Ovary (tissue), 9 donors: ENCODE results near the gene STAB1. TPM values are rescaled to one million over a fixed set of nuclear protein-coding genes. Genes with fewer than 3 reads are reported as not detected.

Source experiments
- DNase-seq, 5 donors: peaks; one replicate each; pipeline ENCODE4 v3.0.0-alpha.2; 2019 to 2020
- H3K27ac ChIP-seq, 2 donors: fragments of 200-600 bp; one replicate each; pipeline versions ENCODE4 v1.5.1 to v1.8.0; 2019 to 2022
- H3K27me3 ChIP-seq: fragments of 200-600 bp; one replicate; pipeline ENCODE4 v1.8.0; 2022
- H3K36me3 ChIP-seq: fragments of 200-600 bp; sonication (generic); one replicate; pipeline ENCODE4 v1.5.1; 2019
- H3K4me1 ChIP-seq: one replicate; pipeline ENCODE4 v1.8.1; 2013; ENCODE audit warnings: mild to moderate bottlenecking, moderate library complexity; ENCODE audit not compliant: insufficient read depth
- H3K4me3 ChIP-seq: fragments of 200-600 bp; sonication (generic); one replicate; pipeline ENCODE4 v1.5.1; 2017
- H3K9me3 ChIP-seq, 2 donors: fragments of 200-600 bp in 1 of 2; sonication (generic) in 1 of 2; one replicate each; pipeline versions ENCODE4 v1.5.1 to v1.8.1; 2013 to 2019; ENCODE audit warnings: mild to moderate bottlenecking in 1 of 2, moderate library complexity in 1 of 2
- CTCF ChIP-seq, 3 donors: fragments of 450-650 bp in 2 of 3; fragments of 200-600 bp in 1 of 3; IDR thresholded peaks; one replicate each; pipeline versions ENCODE4 v1.5.1 to v1.8.0; 2016 to 2022; ENCODE audit warnings: antibody characterized with exemption in 3 of 3, mild to moderate bottlenecking in 1 of 3
- EP300 ChIP-seq: sonication (generic); formaldehyde crosslinking; IDR thresholded peaks from one replicate; pipeline ENCODE4 v1.6.1; 2017; ENCODE audit warnings: antibody characterized with exemption
- POLR2A ChIP-seq: fragments of 450-650 bp; IDR thresholded peaks from one replicate; pipeline ENCODE4 v1.6.1; 2017; ENCODE audit warnings: antibody characterized with exemption, mild to moderate bottlenecking, moderate library complexity
- WGBS, 3 donors: extraction: QIAGEN DNeasy Blood & Tissue Kit in 1 of 3; methylation state at CpG; one replicate each; pipeline versions ENCODE4 v1.1.5 to v1.1.7; 2013 to 2017; 5-methylcytosine and 5-hydroxymethylcytosine counted together
- intact Hi-C, 4 donors: fragments of 100-400 bp; cut with DNase I; formaldehyde crosslinking; loops; one replicate each; pipeline versions ENCODE4 v1.11.0 to v1.15.1; 2022 to 2023
- polyA plus RNA-seq, 2 donors: library from polyadenylated mRNA; stranded (reverse); fragments of 200-250 nt in 1 of 2; fragments of 350-450 nt in 1 of 2; fragmentation: Illumina TruSeq in 1 of 2; extraction: RNeasy Lipid Tissue Mini Kit (QIAGEN cat#74804) in 1 of 2; gene quantifications; one replicate each; pipeline ENCODE4 v1.2.3, GENCODE V29; 2013 to 2014
- total RNA-seq, 7 donors: library from RNA; depleted of rRNA in 2 of 7; stranded (reverse); fragments of >200 nt in 2 of 7; fragmentation: NEBNext Ultra II Directional in 3 of 7; extraction: Animal tissue kit (Norgen Biotek cat#: 25700) in 3 of 7; gene quantifications; one replicate each; pipeline versions ENCODE4 v1.1.0 to v1.2.4, GENCODE V29; 2016 to 2023
- donor health status: DM: no; HTN: no; CAD: no; lungs with moderate emphysema.
- donor health status: DM: no; HTN: no; CAD: no.
- donor health status: Bipolar disorder and iron deficiency.
- donor health status: DM: yes; HTN: yes; CAD: no.
- donor health status: DM: no; HTN: no; CAD: no.
- donor health status: DM: yes; HTN: yes; CAD: no.

Gene STAB1
- total and polyA plus RNA-seq, 9 donors, result 21.4 to 114 (median 47.5) TPM

GRCh38 chr3:52458770-52459545, 36.2 kb upstream of the STAB1 start:
- no peak overlapping the region for H3K27ac ChIP-seq
- 95 to 96% (median 96%) methylated on average over 14 of the region's 14 CpGs for WGBS, 3 donors
- intact Hi-C loops, result no loop called here
- no peaks in the 10 kb centered on the region for H3K36me3 ChIP-seq
- TF ChIP-seq CTCF (IDR thresholded peaks at IDR 0.05) (no peak), POLR2A (no peak), EP300 (no peak)
- no peaks in the 10 kb centered on the region for H3K27me3 ChIP-seq
- DNase-seq, result no peak
- H3K9me3 ChIP-seq, result no peaks in the 10 kb centered on the region
- no peak overlapping the region for H3K4me3 ChIP-seq
- peaks cover 11% of the 10 kb centered on the region for H3K4me1 ChIP-seq

GRCh38 chr3:52461874-52462273, 33.3 kb upstream of the STAB1 start:
- TF ChIP-seq POLR2A, result no peak
- no peak for TF ChIP-seq CTCF (IDR thresholded peaks at IDR 0.05)
- no peak for TF ChIP-seq EP300
- DNase-seq, result no peak
- Histone ChIP-seq H3K27me3 (no peaks in the 10 kb centered on the region), H3K4me1 (peaks cover under 1% of the 10 kb centered on the region), H3K27ac (no peak overlapping the region), H3K9me3 (no peaks in the 10 kb centered on the region), H3K4me3 (no peak overlapping the region), H3K36me3 (no peaks in the 10 kb centered on the region)
- intact Hi-C loops, result no loop called here
- 70 to 75% (median 75%) methylated on average over 6 of the region's 6 CpGs for WGBS, 3 donors

- no peaks in the 10 kb centered on the region for H3K9me3 ChIP-seq
- H3K27ac ChIP-seq, result no peak overlapping the region
- 92 to 93% (median 93%) methylated on average over 5 of the region's 5 CpGs for WGBS, 3 donors
- H3K27me3 ChIP-seq, result no peaks in the 10 kb centered on the region
- TF ChIP-seq POLR2A, result no peak
- TF ChIP-seq EP300, result no peak
- no peak for TF ChIP-seq CTCF (IDR thresholded peaks at IDR 0.05)
- no peaks in the 10 kb centered on the region for H3K36me3 ChIP-seq
- intact Hi-C loops, result no loop called here
- H3K4me1 ChIP-seq, result no peaks in the 10 kb centered on the region
- DNase-seq, result no peak
- no peak overlapping the region for H3K4me3 ChIP-seq
Observed at GRCh38 chr3:52463416-52463815, 31.7 kb upstream of the STAB1 start.

- no peak overlapping the region for H3K27ac ChIP-seq
- TF ChIP-seq EP300 (no peak), POLR2A (no peak), CTCF (IDR thresholded peaks at IDR 0.05) (no peak)
- intact Hi-C loops, result no loop called here
- no peaks in the 10 kb centered on the region for H3K36me3 ChIP-seq
- WGBS, 3 donors, result 26 to 33% (median 28%) methylated on average over 9 of the region's 9 CpGs
- H3K27me3 ChIP-seq, result no peaks in the 10 kb centered on the region
- peaks cover 1% of the 10 kb centered on the region for H3K4me1 ChIP-seq
- no peak for DNase-seq
- no peak overlapping the region for H3K4me3 ChIP-seq
- no peaks in the 10 kb centered on the region for H3K9me3 ChIP-seq
Observed at GRCh38 chr3:52468336-52468735, 26.8 kb upstream of the STAB1 start.
